ENCODE measurements around the gene BEND3.
A peak's percentile ranks its signal among the peaks of the same experiment; 100 is the strongest.

- no peak for TF ChIP-seq EZH2 (IDR thresholded peaks at IDR 0.05; ENCODE audit: borderline replicate concordance, control insufficient read depth, low read depth, low read length)
- no peak for TF ChIP-seq MAX (IDR thresholded peaks at IDR 0.05; ENCODE audit: low read depth, low read length)
- no peak for TF ChIP-seq SRF (IDR thresholded peaks at IDR 0.05; ENCODE audit: low read depth in 2 of 2, low read length in 2 of 2)
- TF ChIP-seq CTCF (IDR thresholded peaks at IDR 0.05 in 2 of 3, conservative IDR thresholded peaks at IDR 0.05 in 1 of 3; ENCODE audit: control insufficient read depth in 2 of 3, extremely low read depth in 1 of 3, insufficient read depth in 1 of 3, low read depth in 3 of 3, low read length in 3 of 3) = peak in 1 of 3 experiments; percentile 10; a peak in 1 of 6 replicates
- TF ChIP-seq ZBTB11 (CRISPR knock-in tag; IDR thresholded peaks at IDR 0.05) = no peak
Measured at GRCh38 chr6:107082045-107082444, 33.3 kb downstream of the BEND3 start.

Data from GM12878 (cell line).